NCI-H146 treated with DMSO at 0.1 percent for 48 hours (cell line): ENCODE measurements around the gene CTSL.
"Not testable (repeated sequence)": the region's sequence is repeated elsewhere in the genome, so short reads cannot be mapped to it uniquely, and the experiment has no call there.

Experiments used
- DNase-seq: peaks from one replicate; lab custom pipeline; 2025; ENCODE audit not compliant: unreplicated experiment; lab: John Stamatoyannopoulos, UW

CTSL gene

GRCh38 chr9:87751868-87752267, 25.9 kb downstream of the CTSL start:
- DNase-seq: no peak

GRCh38 chr9:87753313-87753712, 27.4 kb downstream of the CTSL start:
- DNase-seq: no peak

- not testable (repeated sequence) for DNase-seq
These were observed 32.4 kb downstream of the CTSL start for GRCh38 chr9:87758330-87758729.

- not testable (repeated sequence) for DNase-seq
These were observed 34.1 kb downstream of the CTSL start for GRCh38 chr9:87759980-87760379.

- DNase-seq: no peak
These were observed 34.6 kb downstream of the CTSL start for GRCh38 chr9:87760529-87760928.

- no peak for DNase-seq
These were observed 37.4 kb downstream of the CTSL start for GRCh38 chr9:87763286-87763685.

- DNase-seq: no peak
These were observed 39.6 kb downstream of the CTSL start for GRCh38 chr9:87765521-87765920.

- no peak for DNase-seq
These were observed 40.8 kb downstream of the CTSL start for GRCh38 chr9:87766697-87767096.

GRCh38 chr9:87770616-87771315, 44.8 kb downstream of the CTSL start:
- no peak for DNase-seq

GRCh38 chr9:87771316-87772006, 45.5 kb downstream of the CTSL start:
- no peak for DNase-seq

GRCh38 chr9:87776481-87777379, 50.8 kb downstream of the CTSL start:
- no peak for DNase-seq

GRCh38 chr9:87778996-87779395, 53.1 kb downstream of the CTSL start:
- no peak for DNase-seq
